ENCODE measurements around the gene NLRP5. TPM values are rescaled to one million over a fixed set of nuclear protein-coding genes. Genes with fewer than 3 reads are reported as not detected.

The NLRP5 gene
- total and polyA plus RNA-seq, 2 of the 8 experiments (the other 6 are each of a cell fraction or from before 2014, with no cell fraction given), result not detected

DNA sequence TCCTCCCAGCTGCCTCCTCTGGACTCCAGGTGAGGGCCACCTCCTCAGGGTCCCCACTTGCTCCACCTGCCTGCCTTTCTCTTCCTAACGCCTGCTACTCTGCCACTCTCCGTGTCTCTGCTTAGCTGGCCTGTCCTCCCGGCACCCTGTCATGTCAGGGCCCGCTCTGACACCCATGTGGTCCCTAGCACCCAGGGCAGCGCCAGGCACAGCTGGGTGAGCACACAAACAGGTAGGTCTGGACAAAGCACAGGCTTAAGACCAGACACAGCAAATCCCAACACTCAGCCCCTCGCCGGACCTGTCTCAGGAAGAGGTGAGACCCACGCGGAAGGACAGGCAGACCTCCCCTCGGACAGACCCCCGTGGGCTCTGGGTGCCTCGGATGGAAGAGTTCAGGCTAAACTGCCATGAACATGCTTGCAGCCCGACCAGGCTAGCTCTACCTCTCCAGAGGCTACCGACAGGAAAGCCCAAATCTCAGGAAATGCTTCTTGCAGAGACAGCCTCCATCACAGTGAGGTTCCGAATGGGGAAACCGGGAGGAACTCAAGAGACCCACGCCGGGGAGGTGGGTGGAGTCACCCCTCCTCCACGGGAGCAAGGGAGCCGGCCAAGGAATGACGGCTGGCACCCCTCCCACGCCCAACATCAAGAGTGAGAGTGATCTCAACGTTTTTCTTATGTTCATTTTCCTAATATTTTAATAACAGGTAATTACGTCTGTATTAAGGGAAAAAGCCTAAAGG lies 122.0 kb downstream of the NLRP5 start:
- Histone ChIP-seq H3K18ac (ENCODE audit: extremely low read depth, low read length) (peak overlapping the region; percentile 48; the same call in 1 of the 2 replicates), H2BK12ac (ENCODE audit: low read depth, low read length) (0 out of 2 replicates have a peak overlapping the region, but pooled peaks have one; percentile 39), H2BK15ac (ENCODE audit: low read length) (no peak overlapping the region), H3K23ac (ENCODE audit: insufficient read length) (no peak overlapping the region), H2AFZ (ENCODE audit: low read length) (no peak overlapping the region), H4K20me1 (replicated peaks in 1 of 2; ENCODE audit: control insufficient read depth in 1 of 2, insufficient read depth in 2 of 2, low read length in 2 of 2) (peaks cover 56% of the 10 kb centered on the region in 2 experiments), H4K91ac (replicated peaks; ENCODE audit: insufficient read length, low read length) (no peak overlapping the region), H3K4ac (replicated peaks; ENCODE audit: insufficient read length, low read depth, low read length) (no peak overlapping the region), H2BK120ac (replicated peaks; ENCODE audit: low read depth, low read length) (no peak overlapping the region), H3K4me3 (ENCODE audit: extremely low read depth in 1 of 4, insufficient read depth in 2 of 4, low read depth in 3 of 4, low read length in 4 of 4) (no peak overlapping the region), H3K27me3 (replicated peaks in 1 of 4; ENCODE audit: control insufficient read depth in 3 of 4, extremely low read depth in 1 of 4, insufficient read depth in 3 of 4, low read length in 3 of 4) (no peaks in the 10 kb centered on the region; a peak in 1 of 7 replicates), H2BK20ac (ENCODE audit: low read length) (no peak overlapping the region; the same call in 1 of the 2 replicates), H3K56ac (replicated peaks; ENCODE audit: insufficient read length, low read depth, low read length) (no peak overlapping the region), H3K23me2 (ENCODE audit: low read depth, low read length) (no peaks in the 10 kb centered on the region), H3K9me3 (ENCODE audit: insufficient read depth in 2 of 2, low read depth in 1 of 2, low read length in 1 of 2) (no peaks in the 10 kb centered on the region), H3K27ac (ENCODE audit: low read depth, low read length) (peak overlapping the region; percentile 32; the same call in 1 of the 2 replicates), H4K8ac (ENCODE audit: extremely low read depth, insufficient read depth, low read length) (0 out of 2 replicates have a peak overlapping the region, but pooled peaks have one; percentile 1), H2BK5ac (ENCODE audit: low read depth, low read length) (peak overlapping the region; percentile 71; the same call in 1 of the 2 replicates), H3K79me1 (ENCODE audit: low read depth, low read length) (peaks cover 20% of the 10 kb centered on the region), H3K36me3 (ENCODE audit: control insufficient read depth in 2 of 4, insufficient read depth in 4 of 4, low read length in 3 of 4) (no peaks in the 10 kb centered on the region), H4K5ac (ENCODE audit: insufficient read length, low read depth, low read length) (no peak overlapping the region), H2AK5ac (ENCODE audit: low read depth, low read length) (0 out of 2 replicates have a peak overlapping the region, but pooled peaks have one; percentile 53), H3K79me2 (ENCODE audit: control insufficient read depth in 1 of 2, insufficient read depth in 2 of 2, low read length in 2 of 2) (peaks cover 39 to 88% of the 10 kb centered on the region in 2 experiments), H3K14ac (ENCODE audit: insufficient read length) (no peak overlapping the region), H3K4me2 (ENCODE audit: insufficient read depth in 1 of 2, low read depth in 2 of 2, low read length in 2 of 2) (peak overlapping the region; percentile 7 to 19; a peak in 3 of 4 replicates), H3K9ac (replicated peaks in 1 of 4; ENCODE audit: extremely low read depth in 1 of 4, low read depth in 3 of 4, low read length in 3 of 4) (peak overlapping the region in 2 of 4 experiments; percentile 4 to 11; a peak in 2 of 7 replicates), H3K4me1 (replicated peaks in 1 of 4; ENCODE audit: control insufficient read depth in 3 of 4, insufficient read depth in 4 of 4, low read length in 3 of 4) (peaks cover 6 to 52% (median 34%) of the 10 kb centered on the region in 4 experiments)
- FAIRE-seq (no peak), DNase-seq (ENCODE audit: low read depth in 1 of 2, low spot score in 2 of 2) (no peak)
- CTCF ChIA-PET (ENCODE audit: partially characterized antibody), result interaction anchor here (0.6 to 1.7 kb wide), 5 partner anchors 28 to 201 kb away, joined by 4 to 8 read pairs (median 5); no protein-coding TSS in a partner anchor
- 83% methylated on average over 24 of the region's 24 CpGs; no CpG with 5 or more reads in 1 of the 2 experiments for WGBS, 2 experiments (ENCODE audit: extremely low coverage in 1 of 2, insufficient coverage in 1 of 2, insufficient read length in 1 of 2, insufficient replicate concordance in 2 of 2, low coverage in 1 of 2, low lambda C conversion rate in 2 of 2, missing lambda C conversion rate in 1 of 2)
- POLR2A ChIA-PET (ENCODE audit: partially characterized antibody), result interaction anchor here (0.8 to 6.0 kb wide), 10 partner anchors 9 to 452 kb away, joined by 3 to 51 read pairs (median 4); partner anchors contain the start of genes ZNF444 and ZNF787
- TF ChIP-seq CBX5 (IDR thresholded peaks at IDR 0.05; ENCODE audit: low read depth, low read length) (no peak), TAF1 (IDR thresholded peaks at IDR 0.05; ENCODE audit: low read depth, low read length) (no peak), SIRT6 (IDR thresholded peaks at IDR 0.05; ENCODE audit: low read length) (no peak), SP1 (IDR thresholded peaks at IDR 0.05; ENCODE audit: low read depth, low read length) (no peak), SP4 (IDR thresholded peaks at IDR 0.05; ENCODE audit: low read length) (no peak), POLR2A (IDR thresholded peaks at IDR 0.05; ENCODE audit: control extremely low read depth in 1 of 2, low read depth in 2 of 2, low read length in 2 of 2) (no peak), JUND (IDR thresholded peaks at IDR 0.05; ENCODE audit: low read length) (no peak), KDM1A (IDR thresholded peaks at IDR 0.05; ENCODE audit: borderline replicate concordance, low read length) (no peak), ASH2L (IDR thresholded peaks at IDR 0.05; ENCODE audit: low read length) (no peak), HDAC6 (IDR thresholded peaks at IDR 0.05; ENCODE audit: low read depth, low read length) (no peak), ZNF274 (IDR thresholded peaks at IDR 0.05; ENCODE audit: borderline replicate concordance, extremely low read depth, low read length) (no peak), FOSL1 (IDR thresholded peaks at IDR 0.05; ENCODE audit: insufficient read depth, low read depth, low read length) (no peak)
